ENCODE data around the gene KDM6B.

DNA sequence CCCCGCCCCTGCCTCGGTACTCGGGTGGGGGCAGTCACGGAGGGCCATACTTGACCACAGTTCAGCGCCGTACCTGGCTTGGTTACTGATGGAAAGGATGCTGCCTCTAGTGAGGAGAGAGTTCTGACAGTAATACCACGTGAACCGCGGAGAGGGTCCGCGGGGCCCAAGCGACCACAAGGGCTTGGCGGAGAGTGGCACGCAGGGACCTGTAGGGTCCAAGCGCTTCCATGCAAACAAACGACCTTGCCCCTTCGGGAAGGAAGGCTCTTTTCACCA is 9.2 kb downstream of the KDM6B start:
- TF ChIP-seq, protein P1, sequence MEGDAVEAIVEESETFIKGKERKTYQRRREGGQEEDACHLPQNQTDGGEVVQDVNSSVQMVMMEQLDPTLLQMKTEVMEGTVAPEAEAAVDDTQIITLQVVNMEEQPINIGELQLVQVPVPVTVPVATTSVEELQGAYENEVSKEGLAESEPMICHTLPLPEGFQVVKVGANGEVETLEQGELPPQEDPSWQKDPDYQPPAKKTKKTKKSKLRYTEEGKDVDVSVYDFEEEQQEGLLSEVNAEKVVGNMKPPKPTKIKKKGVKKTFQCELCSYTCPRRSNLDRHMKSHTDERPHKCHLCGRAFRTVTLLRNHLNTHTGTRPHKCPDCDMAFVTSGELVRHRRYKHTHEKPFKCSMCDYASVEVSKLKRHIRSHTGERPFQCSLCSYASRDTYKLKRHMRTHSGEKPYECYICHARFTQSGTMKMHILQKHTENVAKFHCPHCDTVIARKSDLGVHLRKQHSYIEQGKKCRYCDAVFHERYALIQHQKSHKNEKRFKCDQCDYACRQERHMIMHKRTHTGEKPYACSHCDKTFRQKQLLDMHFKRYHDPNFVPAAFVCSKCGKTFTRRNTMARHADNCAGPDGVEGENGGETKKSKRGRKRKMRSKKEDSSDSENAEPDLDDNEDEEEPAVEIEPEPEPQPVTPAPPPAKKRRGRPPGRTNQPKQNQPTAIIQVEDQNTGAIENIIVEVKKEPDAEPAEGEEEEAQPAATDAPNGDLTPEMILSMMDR (IDR thresholded peaks at IDR 0.05; ENCODE audit: low read depth, low read length), result no peak
- no peak for TF ChIP-seq EZH2phosphoT487 (IDR thresholded peaks at IDR 0.05; ENCODE audit: low read depth)
